COLO829 (cell line): ENCODE data around the gene ZNF384.
"Not testable (repeated sequence)": the region's sequence is repeated elsewhere in the genome, so short reads cannot be mapped to it uniquely, and the experiment has no call there.

ENCODE experiments used
- DNase-seq: peaks from one replicate; pipeline ENCODE4 v3.0.0; 2012; ENCODE audit warnings: low spot score

ZNF384 gene

GRCh38 chr12:6688999-6689882, at the start of gene ZNF384:
ZNF384 (minus strand) TSS chr12:6689375; CDS start chr12:6679520, 9,855 bp downstream.
- DNase-seq: peak; percentile 97

GRCh38 chr12:6736754-6737153, 47.6 kb upstream of the ZNF384 start:
- no peak for DNase-seq

- DNase-seq: no peak
These were observed 46.4 kb upstream of the ZNF384 start for GRCh38 chr12:6735448-6736191.

- no peak for DNase-seq
These were observed 45.6 kb upstream of the ZNF384 start for GRCh38 chr12:6734506-6735387.

- DNase-seq: no peak
These were observed 41.0 kb upstream of the ZNF384 start for GRCh38 chr12:6730169-6730568.

- no peak for DNase-seq
These were observed 40.0 kb upstream of the ZNF384 start for GRCh38 chr12:6729186-6729585.

- no peak for DNase-seq
These were observed 36.2 kb upstream of the ZNF384 start for GRCh38 chr12:6725350-6725749.

GRCh38 chr12:6724409-6724797, 35.2 kb upstream of the ZNF384 start:
- no peak for DNase-seq

GRCh38 chr12:6723607-6724408, 34.6 kb upstream of the ZNF384 start, which contains the start of gene COPS7A:
COPS7A (plus strand) TSS chr12:6724046; CDS start chr12:6724657, 611 bp downstream.
- DNase-seq: peak; percentile 98

- DNase-seq: no peak
These were observed 33.7 kb upstream of the ZNF384 start for GRCh38 chr12:6722863-6723262.

- DNase-seq: no peak
These were observed 27.8 kb upstream of the ZNF384 start for GRCh38 chr12:6716874-6717437.

- not testable (repeated sequence) for DNase-seq
These were observed 27.1 kb upstream of the ZNF384 start for GRCh38 chr12:6716031-6716873.

GRCh38 chr12:6708960-6709394, 19.8 kb upstream of the ZNF384 start:
- no peak for DNase-seq

- not testable (repeated sequence) for DNase-seq
These were observed 19.2 kb upstream of the ZNF384 start for GRCh38 chr12:6708351-6708750.

GRCh38 chr12:6703631-6704030, 14.5 kb upstream of the ZNF384 start:
- DNase-seq: no peak

- DNase-seq: no peak
These were observed 12.0 kb upstream of the ZNF384 start for GRCh38 chr12:6701078-6701768.

- DNase-seq: no peak
These were observed 11.5 kb upstream of the ZNF384 start, which contains the start of gene PIANP for GRCh38 chr12:6700646-6701051. PIANP (minus strand) TSS chr12:6700815; CDS start chr12:6698061, 2,754 bp downstream.

GRCh38 chr12:6699989-6700645, 10.9 kb upstream of the ZNF384 start:
- DNase-seq: no peak
